NCI-H2107 treated with DMSO at 0.1 percent for 48 hours (cell line): ENCODE measurements around the gene PIAS1.
A peak's percentile ranks its signal among the peaks of the same experiment; 100 is the strongest.
"Not testable (repeated sequence)": the region's sequence is repeated elsewhere in the genome, so short reads cannot be mapped to it uniquely, and the experiment has no call there.

Experiments used
- DNase-seq: peaks from one replicate; lab custom pipeline; 2025; ENCODE audit not compliant: unreplicated experiment; lab: John Stamatoyannopoulos, UW

Gene PIAS1

DNA sequence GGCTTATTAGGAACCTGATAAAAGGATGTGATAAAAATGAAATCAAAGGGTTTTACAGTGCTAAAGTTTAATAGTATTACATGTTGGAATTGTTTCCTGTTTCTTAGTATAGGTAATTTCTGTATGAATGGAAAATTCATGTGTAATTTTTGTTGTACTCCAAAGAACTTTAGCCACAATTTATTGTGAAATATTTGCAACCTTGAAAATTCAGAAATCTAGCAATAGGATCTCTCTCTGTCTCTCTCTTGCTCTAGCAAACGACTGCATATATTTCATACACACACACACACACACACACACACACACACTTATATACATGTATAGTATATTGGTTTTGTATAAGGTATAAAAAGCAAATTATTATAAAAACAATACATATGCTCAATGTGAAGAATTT is 59.6 kb downstream of the PIAS1 start:
- no peak for DNase-seq

- no peak for DNase-seq
Observed at GRCh38 chr15:68114356-68114755, 60.2 kb downstream of the PIAS1 start.

GRCh38 chr15:68114840-68115239 is 60.7 kb downstream of the PIAS1 start:
- DNase-seq: no peak

DNA sequence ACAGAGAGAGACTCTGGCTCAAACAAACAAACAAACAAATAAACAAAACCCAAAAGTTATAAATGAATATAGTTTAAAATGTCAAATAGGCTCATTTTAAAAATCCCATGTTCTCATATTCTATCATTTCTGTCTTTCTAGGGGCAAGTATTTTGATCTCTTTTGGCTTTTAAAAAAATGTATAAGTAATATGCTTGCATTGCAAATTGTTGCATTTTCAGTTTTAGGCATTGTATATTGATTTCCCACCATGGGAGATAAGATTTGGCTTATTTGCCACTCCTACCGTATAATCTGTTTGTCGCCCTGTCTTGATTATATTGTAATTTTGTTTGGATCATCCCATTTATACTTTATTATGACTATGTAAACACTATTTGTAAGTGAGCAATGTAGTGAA is 70.6 kb downstream of the PIAS1 start:
- DNase-seq: no peak

DNA sequence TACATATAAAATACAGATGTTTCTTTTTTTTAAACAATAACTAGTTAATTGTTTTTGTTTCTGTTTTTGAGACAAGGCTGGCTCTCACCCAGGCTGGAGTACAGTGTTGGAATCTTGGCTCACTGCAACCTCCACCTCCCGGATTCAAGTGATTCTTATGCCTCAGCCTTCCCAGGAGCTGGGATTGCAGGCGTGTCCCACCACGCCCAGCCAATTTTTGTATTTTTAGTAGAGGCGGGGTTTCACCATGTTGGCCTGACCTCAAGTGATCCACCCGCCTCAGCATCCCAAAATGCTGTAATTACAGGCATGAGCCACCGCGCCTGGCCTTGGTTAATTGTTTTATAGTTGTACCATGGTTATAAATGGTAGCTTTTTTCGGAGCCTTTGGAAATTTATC is 72.3 kb downstream of the PIAS1 start:
- no peak for DNase-seq

- DNase-seq: no peak
Observed at GRCh38 chr15:68129072-68129471, 75.0 kb downstream of the PIAS1 start.

DNA sequence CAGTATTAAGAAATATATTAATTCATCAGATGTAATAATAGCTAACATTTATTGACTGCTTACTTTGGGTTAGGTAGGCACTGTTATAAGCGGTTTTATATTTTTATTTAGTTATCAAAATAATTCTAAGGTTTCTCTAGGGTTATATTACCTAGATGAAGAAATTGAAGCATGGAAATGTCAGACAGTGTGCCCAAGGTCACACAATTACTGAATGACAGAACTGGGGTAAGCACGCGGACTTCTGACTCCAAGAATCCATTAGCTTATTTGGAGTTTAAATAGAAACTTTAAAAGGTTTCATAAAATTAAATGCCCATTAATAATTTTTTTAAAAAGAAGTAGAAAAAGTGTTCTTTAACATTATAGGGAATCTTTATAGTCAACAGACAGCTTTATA is 76.7 kb downstream of the PIAS1 start:
- DNase-seq: no peak

DNA sequence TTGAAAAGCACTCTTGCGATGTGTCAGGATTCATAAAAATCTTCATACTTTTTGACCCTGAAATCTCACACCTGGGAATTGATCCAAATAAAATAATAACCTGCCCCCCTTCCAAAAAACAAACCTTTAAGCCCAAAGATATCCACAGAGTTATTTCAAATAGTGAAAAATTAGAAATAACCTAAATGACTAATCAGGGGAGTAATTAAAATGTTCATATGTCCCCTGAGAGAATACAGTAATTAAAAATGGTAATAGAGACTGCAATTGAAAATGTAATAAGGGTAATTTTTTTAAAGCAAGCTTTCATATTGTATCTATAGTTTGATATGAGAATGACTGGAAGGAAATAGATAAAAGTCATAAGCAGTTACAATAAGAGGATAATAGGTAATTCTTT is 83.0 kb downstream of the PIAS1 start:
- no peak for DNase-seq

GRCh38 chr15:68143129-68143528 is 89.0 kb downstream of the PIAS1 start:
- no peak for DNase-seq

DNA sequence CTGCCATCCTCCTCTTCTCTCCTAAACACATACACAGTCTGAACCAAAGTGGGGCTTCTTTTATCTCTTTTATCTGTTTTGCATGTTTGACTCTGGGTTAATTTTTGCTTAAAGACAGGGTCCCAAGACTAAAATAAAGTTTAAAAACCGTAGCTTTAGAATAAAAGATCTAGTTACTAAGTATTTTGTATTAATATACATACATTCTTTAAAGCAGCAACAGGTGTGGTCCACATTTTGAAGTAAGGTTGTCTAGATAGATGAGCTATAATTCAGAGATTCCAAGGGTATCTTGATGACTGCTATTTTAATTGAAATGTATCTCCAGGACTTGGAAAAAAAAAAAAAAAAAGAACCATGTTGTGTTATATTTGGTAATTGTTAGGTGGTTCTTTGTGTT is 89.7 kb downstream of the PIAS1 start:
- DNase-seq: no peak

DNA sequence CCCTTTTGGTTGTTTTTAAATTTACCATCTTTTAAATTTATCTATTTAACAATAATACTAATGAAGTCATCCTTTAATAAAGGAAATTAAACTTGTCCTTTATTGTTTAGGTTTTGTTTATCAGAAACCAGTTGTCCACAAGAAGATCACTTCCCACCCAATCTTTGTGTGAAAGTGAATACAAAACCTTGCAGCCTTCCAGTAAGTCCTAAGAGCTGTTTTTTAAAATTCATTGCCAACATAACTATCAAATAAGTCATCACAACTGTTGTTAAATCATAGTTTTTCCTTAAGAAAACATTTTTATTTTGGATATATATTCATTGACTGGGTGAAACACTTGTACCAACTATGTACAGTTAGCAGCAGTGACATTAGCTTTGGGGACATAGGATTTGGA is 91.6 kb downstream of the PIAS1 start:
- no peak for DNase-seq

DNA sequence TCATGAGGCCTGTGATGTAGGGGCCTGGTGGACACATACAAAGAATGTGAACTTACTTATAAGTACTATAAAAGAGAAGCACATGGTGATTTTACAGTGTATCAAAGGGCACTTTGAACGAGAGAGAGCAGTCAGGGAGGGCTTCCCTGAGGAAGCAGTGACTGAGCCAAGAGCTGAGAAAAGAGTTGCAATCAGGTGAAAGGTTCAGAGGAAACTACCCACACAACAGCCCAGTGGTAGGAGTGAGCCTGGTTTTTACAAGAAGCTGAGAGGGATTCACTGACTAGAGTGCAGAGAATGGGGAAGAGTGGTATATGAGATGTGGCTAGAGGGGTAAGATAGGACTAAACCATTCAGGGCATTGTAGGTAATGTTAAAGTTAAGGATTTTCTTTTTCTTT is 93.9 kb downstream of the PIAS1 start:
- DNase-seq: no peak

DNA sequence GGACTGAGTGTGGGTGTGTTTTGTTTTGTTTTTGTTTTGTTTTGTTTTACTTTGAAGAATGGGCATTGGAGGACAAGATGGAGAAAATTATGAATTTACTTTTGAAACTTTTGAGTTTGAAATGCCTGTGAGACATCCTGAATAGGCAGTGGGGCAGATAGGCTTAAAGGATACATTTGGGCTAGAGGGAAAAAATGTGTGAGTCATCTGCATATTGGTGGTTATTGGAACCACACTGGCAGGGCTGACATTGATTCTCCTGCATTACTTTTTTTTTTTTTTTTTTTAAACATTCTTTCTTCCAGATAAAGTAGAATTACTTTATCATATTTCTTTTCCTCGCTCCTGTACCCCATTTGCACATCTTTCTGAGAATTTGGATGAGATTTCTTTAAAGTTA is 94.9 kb downstream of the PIAS1 start:
- DNase-seq: no peak

- no peak for DNase-seq
Observed at GRCh38 chr15:68150187-68150586, 96.1 kb downstream of the PIAS1 start.

- no peak for DNase-seq
Observed at GRCh38 chr15:68151277-68151676, 97.2 kb downstream of the PIAS1 start.

DNA sequence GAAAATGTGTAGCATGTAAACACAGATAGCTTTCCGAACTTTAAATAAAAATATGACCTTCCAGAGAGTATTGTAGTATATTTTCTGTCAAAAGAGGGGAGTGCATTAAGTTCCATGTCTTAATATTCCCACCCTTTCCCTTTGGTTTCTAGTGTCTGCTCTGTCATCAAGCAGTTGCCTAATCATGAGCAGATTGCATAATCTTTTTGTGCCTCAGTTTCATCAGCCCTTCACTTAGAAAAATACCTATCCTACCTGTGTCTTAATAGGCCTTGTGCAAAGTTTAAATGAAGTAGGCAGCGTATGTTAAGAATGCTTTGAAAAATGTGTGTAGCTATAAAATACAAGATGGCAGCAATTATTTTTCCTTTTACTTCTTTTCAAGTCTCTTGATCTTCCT is 98.2 kb downstream of the PIAS1 start:
- no peak for DNase-seq

GRCh38 chr15:68154923-68155559 is 100.9 kb downstream of the PIAS1 start:
- peak; percentile 6 for DNase-seq

DNA sequence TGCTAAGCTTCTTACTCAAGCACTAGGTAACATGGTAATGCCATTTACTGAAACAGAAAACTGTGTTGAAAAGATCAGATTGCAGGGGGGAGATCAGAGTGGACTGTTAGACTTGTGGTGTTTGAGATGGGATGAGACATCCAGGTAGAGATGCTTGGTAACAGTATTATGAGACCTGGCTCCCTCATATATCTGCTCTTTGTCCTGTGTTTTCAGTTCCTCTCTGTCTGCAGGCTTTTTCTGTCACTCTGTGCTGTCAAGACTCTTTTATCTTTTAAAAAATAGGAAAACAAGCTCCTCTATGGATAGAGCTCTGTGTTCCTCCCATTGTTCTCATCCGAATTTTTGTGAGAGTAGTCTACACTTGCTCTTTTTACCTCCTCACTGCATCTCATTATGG is 103.0 kb downstream of the PIAS1 start:
- DNase-seq: no peak

DNA sequence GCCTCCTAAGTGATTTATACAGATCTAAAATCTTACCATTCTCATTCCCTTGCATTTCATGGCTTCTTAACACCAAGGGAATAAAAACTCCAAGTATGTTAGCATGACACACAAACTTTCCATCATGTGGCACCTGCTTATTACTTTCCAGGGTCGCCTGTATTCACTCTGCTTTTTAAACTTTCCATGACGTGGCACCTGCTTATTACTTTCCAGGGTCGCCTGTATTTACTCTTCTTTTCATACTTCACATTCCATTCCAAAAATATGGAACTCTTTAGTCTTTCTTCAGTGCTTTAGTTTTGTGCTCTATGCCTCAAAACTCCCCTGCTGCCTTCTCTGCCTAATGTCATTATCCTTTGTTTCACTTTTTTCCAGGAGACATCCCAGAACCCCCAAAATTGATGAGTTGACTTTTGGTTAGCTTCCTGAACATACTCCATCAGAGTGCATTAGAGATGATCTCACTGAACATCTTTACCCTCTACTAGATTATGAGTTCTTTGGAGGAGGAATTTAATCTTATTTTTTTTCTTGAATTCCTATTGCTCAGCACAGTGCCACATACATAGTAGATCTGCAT is 104.0 kb downstream of the PIAS1 start:
- no peak for DNase-seq

DNA sequence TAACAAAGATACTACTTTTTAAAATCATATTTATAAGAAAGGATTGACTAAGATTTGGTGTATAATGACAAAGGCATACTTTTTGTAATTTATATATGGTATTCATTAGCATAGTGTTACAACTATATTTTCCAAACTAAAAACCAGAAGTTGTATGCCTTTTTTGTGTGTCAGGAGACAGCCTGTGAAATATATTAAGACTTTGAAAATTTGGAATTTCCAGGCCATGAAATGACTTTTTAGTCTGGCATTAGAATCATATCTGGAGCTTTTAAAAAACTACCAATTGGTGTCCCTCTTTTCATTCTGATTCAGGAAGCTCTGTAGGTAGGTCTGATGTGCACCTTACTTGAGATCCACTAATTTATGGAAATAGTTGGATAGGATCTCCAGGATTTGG is 109.1 kb downstream of the PIAS1 start:
- DNase-seq: no peak

DNA sequence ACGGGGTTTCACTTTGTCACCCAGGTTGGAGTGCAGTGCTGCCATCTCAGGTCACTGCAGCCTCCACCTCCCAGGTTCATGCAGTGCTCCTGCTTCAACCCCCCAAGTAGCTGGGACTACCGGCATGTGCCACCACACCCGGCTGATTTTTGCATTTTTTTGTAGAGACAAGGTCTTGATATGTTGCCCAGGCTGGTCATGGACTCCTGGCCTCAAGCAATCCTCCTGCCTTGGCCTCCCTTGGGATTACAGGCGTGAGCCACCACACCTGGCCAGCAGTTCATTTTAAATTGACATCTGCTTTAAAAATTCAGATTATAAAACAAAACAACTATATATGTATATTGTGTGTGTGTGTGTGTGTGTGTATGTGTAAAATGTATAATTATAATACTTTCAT is 112.7 kb downstream of the PIAS1 start:
- no peak for DNase-seq

GRCh38 chr15:68172037-68172436 is 117.9 kb downstream of the PIAS1 start:
- not testable (repeated sequence) for DNase-seq

DNA sequence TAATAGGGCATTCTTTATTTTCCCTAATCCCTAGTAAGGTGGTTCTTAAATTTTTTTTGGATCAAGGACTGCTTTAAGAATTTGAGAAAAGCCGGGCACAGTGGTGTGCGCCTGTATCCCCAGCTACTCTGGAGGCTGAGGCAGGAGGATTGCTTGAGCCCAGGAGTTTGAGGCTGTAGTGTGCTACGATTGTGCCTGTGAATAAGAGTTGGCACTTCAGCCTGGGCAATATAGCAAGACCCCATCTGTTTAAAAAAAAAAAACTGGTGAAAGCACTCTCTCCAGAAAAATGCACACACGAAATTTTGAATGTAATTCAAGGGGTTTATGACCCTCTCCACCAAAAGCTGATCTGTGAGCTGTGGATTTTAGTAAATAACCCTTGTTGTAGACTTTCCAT is 119.0 kb downstream of the PIAS1 start:
- no peak for DNase-seq
